Kidney tubule cell (primary cell): ENCODE measurements around the gene EDEM1.

Experiments
- DNase-seq: peaks from one replicate; pipeline ENCODE4 v3.0.0-alpha.2; 2018; ENCODE audit warnings: low spot score

EDEM1 gene

DNA sequence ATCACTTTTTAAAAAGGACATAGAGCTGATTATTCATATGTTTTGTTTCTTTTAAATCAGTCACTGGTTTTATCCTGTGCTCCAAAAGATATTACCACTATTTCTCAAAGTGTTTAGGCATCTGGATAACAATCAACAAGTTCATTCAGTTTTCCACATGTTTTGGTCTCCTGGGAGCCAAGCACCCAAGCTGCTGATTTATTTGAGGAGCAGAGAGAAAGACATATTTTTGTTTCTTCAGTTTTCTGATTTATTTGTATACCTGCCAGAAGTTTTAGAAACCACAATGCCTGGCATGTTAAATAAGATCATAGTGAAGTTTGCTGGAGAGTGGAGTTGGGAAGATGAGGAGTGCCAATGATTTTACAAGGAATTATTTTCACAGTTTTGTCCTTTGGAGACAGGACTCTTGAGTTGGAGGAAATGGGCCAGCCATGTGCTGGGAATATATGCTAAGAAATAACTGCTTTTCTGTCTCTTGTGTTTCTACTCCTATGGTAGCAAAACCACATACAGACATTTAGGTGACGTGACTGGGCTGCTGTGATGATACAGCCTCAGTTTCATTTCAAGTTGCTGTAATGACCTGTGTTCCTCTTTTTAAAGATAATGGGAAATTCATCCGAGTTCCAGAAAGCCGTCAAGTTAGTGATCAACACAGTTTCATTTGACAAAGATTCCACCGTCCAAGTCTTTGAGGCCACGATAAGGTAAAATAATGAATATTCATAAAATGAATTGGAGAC, 11.7 kb downstream of the EDEM1 start:
- DNase-seq, result no peak

DNA sequence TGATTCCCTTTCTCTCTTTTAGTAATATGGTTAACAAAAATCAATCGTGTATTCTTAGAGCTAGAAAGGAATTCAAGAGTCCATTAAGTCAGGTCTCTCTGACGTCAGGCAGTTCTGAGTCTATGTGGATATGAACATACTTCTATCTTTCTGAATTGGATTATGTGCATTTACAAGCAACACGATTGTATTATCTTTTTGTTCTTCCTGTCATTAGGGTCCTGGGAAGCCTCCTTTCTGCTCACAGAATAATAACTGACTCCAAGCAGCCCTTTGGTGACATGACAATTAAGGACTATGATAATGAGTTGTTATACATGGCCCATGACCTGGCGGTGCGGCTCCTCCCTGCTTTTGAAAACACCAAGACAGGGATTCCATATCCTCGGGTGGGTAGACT, 14.0 kb downstream of the EDEM1 start:
- no peak for DNase-seq

GRCh38 chr3:5202222-5202621, 14.7 kb downstream of the EDEM1 start:
- no peak for DNase-seq

- no peak for DNase-seq
These were observed 17.8 kb downstream of the EDEM1 start for GRCh38 chr3:5205165-5205941.

- DNase-seq, result no peak
These were observed 23.4 kb downstream of the EDEM1 start for GRCh38 chr3:5210926-5211325.

DNA sequence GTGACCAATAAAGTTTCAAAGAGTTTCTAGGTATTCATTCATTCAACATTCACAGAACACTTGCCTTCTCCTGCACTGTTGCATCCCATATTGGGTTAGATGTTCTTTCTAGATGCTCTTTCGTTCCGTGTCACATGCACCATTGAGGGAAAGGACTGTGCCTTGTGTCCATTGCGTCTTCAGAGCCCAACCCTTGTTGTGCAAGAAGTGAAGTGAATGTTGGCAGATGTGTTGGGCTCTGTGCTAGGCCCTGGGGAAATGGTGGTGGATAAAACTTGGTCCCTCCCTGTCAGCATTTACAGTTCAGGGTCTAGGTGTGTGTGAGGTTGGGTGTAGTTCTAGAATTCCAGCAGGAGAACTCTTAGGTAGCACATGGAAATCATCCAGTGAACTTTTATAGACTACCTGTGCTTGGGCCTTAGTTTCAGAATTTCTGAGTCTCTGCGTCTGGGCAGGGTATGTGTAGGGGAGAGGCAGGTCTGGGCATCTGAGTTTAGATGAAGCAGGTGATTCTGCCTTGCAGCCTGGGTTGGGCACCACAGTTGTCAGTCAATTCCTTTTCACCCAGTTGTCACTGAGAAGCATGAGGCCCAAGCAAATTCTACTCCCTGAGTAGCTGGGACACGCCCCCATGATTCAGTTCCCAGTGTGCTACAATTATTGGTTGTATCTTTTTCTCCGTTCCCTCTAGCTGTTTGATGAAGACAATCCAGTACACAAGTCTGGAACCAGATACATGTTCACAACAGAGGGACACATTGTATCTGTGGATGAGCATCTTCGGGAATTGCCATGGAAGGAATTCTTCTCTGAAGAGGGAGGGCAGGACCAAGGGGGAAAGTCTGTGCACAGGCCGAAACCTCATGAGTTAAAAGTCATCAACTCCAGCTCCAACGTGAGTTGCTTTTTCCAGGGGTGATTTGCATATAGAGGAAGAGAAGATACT, 25.4 kb downstream of the EDEM1 start:
- DNase-seq, result no peak

DNA sequence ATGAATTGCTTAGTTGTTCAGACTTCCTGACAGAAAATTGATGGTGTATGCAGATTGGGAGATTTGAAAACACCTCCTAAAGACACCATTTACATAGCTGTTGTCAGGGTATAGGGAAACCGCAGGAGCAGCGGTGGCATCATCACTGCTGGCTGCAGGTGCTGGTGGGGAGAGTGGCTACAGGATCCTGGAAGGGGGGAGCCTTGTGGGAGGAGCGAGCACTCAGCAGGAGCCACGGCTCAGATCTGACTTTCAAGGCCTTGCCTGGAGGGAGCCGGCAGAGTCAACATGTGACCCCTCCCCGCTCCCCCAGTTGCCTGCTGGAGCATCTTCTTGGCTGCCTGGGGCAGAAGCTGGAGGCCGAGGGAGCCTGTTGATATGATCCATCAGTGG, 26.1 kb downstream of the EDEM1 start:
- no peak for DNase-seq

GRCh38 chr3:5214352-5214751, 26.8 kb downstream of the EDEM1 start:
- DNase-seq, result no peak

GRCh38 chr3:5217824-5218595, 30.5 kb downstream of the EDEM1 start:
- no peak for DNase-seq

DNA sequence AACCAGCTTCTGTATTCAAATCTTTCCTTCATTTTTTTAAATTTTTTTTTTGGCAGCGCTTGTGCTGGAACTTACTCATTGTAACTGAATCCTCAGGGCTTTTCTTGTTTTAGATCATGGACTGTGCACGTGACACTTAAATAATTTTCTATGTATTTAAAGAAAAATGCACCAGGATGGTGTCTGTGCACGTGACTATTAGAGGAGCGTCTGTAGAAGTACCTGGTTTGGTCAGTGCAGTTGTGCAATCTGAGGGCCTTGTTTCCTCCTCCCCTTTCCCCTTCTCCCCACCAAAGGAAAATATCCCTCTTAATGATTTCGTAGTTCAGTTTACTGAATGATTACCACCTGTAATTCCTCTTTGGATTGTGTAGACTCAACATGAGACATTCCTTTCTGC, 31.3 kb downstream of the EDEM1 start:
- no peak for DNase-seq

- no peak for DNase-seq
These were observed 31.7 kb downstream of the EDEM1 start for GRCh38 chr3:5219216-5219615.

DNA sequence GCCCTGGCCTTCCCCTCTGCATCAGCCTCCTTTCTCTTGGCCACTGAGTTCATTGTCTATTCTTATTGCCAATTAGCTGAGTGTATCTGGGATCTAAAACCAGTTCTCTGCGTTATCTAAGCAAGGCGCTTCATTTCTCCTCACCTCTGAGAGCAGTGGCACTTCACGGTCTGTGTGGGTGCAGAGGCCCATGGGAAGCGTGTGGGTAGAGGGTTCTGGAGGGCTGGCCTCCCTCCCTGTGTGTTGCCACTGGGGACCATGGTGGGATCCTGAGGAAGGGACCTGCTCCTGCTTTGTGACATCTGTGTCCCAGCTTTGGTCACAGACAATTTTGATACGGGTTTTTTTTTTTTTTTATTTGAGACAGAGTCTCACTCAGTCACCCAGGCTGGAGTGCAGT, 32.7 kb downstream of the EDEM1 start:
- DNase-seq, result no peak

DNA sequence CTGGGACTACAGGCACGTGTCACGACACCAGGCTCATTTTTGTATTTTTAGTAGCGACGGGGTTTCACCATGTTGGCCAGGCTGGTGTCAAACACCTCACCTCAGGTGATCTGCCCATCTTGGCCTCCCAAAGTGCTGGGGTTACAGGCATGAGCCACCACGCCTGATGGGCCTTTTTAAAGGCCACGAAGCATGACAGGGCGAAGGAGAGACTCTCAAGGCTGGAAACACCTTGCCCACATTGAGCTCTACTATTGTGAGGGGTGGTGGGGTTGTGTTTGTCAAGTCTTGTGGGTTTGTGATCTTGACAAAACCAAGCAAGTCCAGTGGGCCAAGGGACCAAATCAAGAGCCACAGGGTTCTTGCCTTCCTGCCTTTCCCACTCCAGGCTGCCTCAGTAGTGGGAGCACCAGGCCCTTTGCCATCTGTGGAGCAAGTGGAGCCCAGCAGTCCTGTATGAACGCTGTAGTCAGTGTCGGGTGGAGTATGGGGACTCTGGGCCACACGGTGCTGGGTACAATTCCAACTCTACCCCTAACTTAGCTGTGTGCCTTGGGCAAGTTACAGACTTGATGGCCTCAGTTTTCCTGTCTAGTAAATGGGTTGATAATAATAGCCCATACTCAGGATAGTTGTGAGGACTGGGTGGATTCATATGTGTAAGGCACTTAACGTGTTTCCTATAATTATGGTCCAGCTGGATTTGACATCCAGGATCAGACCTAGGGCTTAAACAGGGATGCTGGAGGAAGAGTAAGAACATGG, 33.3 kb downstream of the EDEM1 start:
- no peak for DNase-seq

DNA sequence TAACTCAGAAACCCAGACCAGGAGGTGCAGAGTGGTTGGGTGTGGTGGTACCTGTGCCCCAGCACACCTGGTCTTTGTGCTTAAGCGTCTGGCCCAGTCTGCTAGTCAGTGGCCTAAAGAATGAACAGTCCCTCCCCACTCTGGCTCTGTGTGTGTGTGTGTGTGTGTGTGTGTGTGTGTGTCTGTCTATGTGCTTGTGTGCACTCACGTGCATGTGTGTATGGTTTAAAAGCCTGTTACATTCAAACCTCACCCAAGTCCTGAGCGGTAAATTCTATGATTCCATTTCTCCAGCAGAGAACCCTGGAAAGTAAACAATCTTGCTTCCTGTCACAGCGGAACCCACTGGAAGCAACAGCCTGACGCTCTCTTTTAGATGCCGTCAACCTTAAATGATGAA, 34.2 kb downstream of the EDEM1 start:
- no peak for DNase-seq

GRCh38 chr3:5222283-5223005, 34.9 kb downstream of the EDEM1 start:
- no peak for DNase-seq

GRCh38 chr3:5226783-5227182, 39.3 kb downstream of the EDEM1 start:
- peak; percentile 65 for DNase-seq

GRCh38 chr3:5227812-5228211, 40.3 kb downstream of the EDEM1 start:
- no peak for DNase-seq

DNA sequence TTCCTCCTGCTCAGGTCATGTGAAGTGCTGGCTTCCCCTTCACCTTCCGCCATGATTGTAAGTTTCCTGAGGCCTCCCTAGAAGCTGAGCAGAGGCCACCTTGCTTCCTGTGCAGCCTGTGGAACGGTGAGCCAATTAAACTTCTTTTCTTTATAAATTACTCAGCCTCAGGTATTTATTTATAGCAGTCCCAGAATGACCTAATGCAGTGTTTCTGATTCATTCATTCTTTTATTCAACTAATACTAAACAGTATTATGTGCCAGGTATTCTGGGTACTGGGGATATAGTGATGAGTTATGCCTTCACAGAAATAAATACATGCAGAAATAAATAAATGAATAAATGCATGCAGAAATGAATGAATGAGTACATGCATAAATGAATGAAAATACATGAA, 41.9 kb downstream of the EDEM1 start:
- DNase-seq, result peak; percentile 69

DNA sequence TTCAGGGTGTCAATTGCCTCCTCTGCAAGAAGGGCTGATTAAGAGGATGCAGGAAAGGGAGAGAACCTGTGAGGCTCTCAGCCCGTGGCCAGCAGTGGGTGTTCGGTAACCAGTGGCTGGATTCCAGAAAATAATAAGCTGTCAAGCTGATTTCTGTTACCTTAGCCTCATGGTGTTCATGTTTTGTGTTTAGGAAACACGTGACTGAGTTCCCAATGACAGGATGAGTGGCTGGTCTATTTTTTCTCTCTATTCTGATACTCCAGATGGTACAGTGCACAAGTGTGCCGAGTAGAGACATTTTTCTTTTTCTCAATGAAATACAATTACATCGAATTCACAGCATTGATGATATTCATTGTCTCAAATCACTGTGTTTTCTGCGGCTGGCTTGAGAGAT, 43.6 kb downstream of the EDEM1 start:
- DNase-seq, result no peak

- no peak for DNase-seq
These were observed 44.0 kb downstream of the EDEM1 start for GRCh38 chr3:5231487-5231886.
